CD4-positive, alpha-beta T cell treated with Interleukin-2 at 100 ng/mL for 4 hours (primary cell): ENCODE data around the gene TCF19.
"Not testable (repeated sequence)": the region's sequence is repeated elsewhere in the genome, so short reads cannot be mapped to it uniquely, and the experiment has no call there.

ENCODE experiments used
- DNase-seq: peaks from one replicate; pipeline ENCODE4 v3.0.0-alpha.2; 2020; ENCODE audit warnings: low spot score

TCF19 gene

GRCh38 chr6:31162463-31163165 is 4.2 kb downstream of the TCF19 start:
- no peak for DNase-seq

GRCh38 chr6:31163922-31164321 is 5.5 kb downstream of the TCF19 start:
- no peak for DNase-seq

GRCh38 chr6:31164475-31165063 is 6.2 kb downstream of the TCF19 start:
- DNase-seq: not testable (repeated sequence)

GRCh38 chr6:31165064-31165832 is 6.9 kb downstream of the TCF19 start:
- not testable (repeated sequence) for DNase-seq

GRCh38 chr6:31165986-31166385 is 7.6 kb downstream of the TCF19 start:
- DNase-seq: no peak

- DNase-seq: no peak
Observed at GRCh38 chr6:31168606-31169005, 10.2 kb downstream of the TCF19 start.

- DNase-seq: no peak
Observed at GRCh38 chr6:31169123-31169857, 10.9 kb downstream of the TCF19 start.

GRCh38 chr6:31169858-31170599 is 11.6 kb downstream of the TCF19 start:
- DNase-seq: not testable (repeated sequence)

- DNase-seq: no peak
Observed at GRCh38 chr6:31170600-31170881, 12.2 kb downstream of the TCF19 start, which contains the start of gene POU5F1. POU5F1 (minus strand) TSS chr6:31170682; CDS start chr6:31170620, 62 bp downstream.

- no peak for DNase-seq
Observed at GRCh38 chr6:31170987-31171671, 12.7 kb downstream of the TCF19 start.

- DNase-seq: no peak
Observed at GRCh38 chr6:31171931-31172905, 13.8 kb downstream of the TCF19 start.

GRCh38 chr6:31172973-31173384 is 14.6 kb downstream of the TCF19 start:
- no peak for DNase-seq

GRCh38 chr6:31173406-31173805 is 15.0 kb downstream of the TCF19 start:
- no peak for DNase-seq

- no peak for DNase-seq
Observed at GRCh38 chr6:31174378-31174777, 16.0 kb downstream of the TCF19 start.

- DNase-seq: no peak
Observed at GRCh38 chr6:31175971-31176370, 17.6 kb downstream of the TCF19 start.

- DNase-seq: no peak
Observed at GRCh38 chr6:31178143-31179041, 20.0 kb downstream of the TCF19 start.

GRCh38 chr6:31179042-31179386 is 20.6 kb downstream of the TCF19 start:
- no peak for DNase-seq

GRCh38 chr6:31179896-31180295 is 21.5 kb downstream of the TCF19 start:
- DNase-seq: no peak

- DNase-seq: peak; percentile 76
Observed at GRCh38 chr6:31180500-31180899, 22.1 kb downstream of the TCF19 start.
